Neuronal stem cell (in vitro differentiated cells): Measurements from ENCODE around the gene SLC2A4RG. TPM values are rescaled to one million over a fixed set of nuclear protein-coding genes. Genes with fewer than 3 reads are reported as not detected.
A peak's percentile ranks its signal among the peaks of the same experiment; 100 is the strongest.

Source experiments
- DNase-seq: peaks from one replicate; pipeline ENCODE4 v3.0.0-alpha.2; 2013; ENCODE audit warnings: low spot score
- H2AFZ ChIP-seq: one replicate; pipeline ENCODE4 v1.6.1; 2013; ENCODE audit warnings: mild to moderate bottlenecking, low read length, inconsistent platforms
- H2AK5ac ChIP-seq: 2 replicates; pipeline ENCODE4 v1.6.1; 2013; ENCODE audit warnings: low read depth, mild to moderate bottlenecking, inconsistent platforms, low read length, moderate library complexity, mixed read lengths
- H2BK120ac ChIP-seq: 2 replicates; pipeline ENCODE4 v1.6.1; 2013; ENCODE audit warnings: low read depth, mild to moderate bottlenecking, inconsistent platforms, low read length, moderate library complexity, mixed read lengths
- H2BK12ac ChIP-seq: one replicate; pipeline ENCODE4 v1.6.1; 2013; ENCODE audit warnings: low read length, inconsistent platforms
- H2BK15ac ChIP-seq: 2 replicates; pipeline ENCODE4 v1.6.1; 2013; ENCODE audit warnings: mild to moderate bottlenecking, low read length, inconsistent platforms, mixed read lengths
- H2BK5ac ChIP-seq: one replicate; pipeline ENCODE4 v1.6.1; 2013; ENCODE audit warnings: inconsistent platforms, mild to moderate bottlenecking, low read length, moderate library complexity
- H3K14ac ChIP-seq: one replicate; pipeline ENCODE4 v1.6.1; 2013; ENCODE audit warnings: low read length, inconsistent platforms
- H3K18ac ChIP-seq: 2 replicates; pipeline ENCODE4 v1.6.1; 2013; ENCODE audit warnings: low read length, inconsistent platforms
- H3K23ac ChIP-seq: 2 replicates; pipeline ENCODE4 v1.6.1; 2013; ENCODE audit warnings: low read depth, mild to moderate bottlenecking, mixed read lengths, low read length, inconsistent platforms; ENCODE audit not compliant: poor library complexity
- H3K27ac ChIP-seq: replicated peaks from 3 replicates; pipeline ENCODE4 v1.5.1; 2013; ENCODE audit warnings: low read length, inconsistent platforms
- H3K27me3 ChIP-seq, 3 experiments: 2 replicates each; pipeline ENCODE4 v1.6.1; 2013; ENCODE audit warnings: low read length in 3 of 3, mild to moderate bottlenecking in 2 of 3, inconsistent platforms in 1 of 3, low read depth in 1 of 3, mixed read lengths in 1 of 3, moderate library complexity in 1 of 3; ENCODE audit not compliant: control insufficient read depth in 3 of 3, insufficient read depth in 3 of 3
- H3K36me3 ChIP-seq, 2 donors: replicated peaks in 1 of 2; 2 replicates each; pipeline ENCODE4 v1.6.1; 2013; ENCODE audit warnings: low read length in 2 of 2; ENCODE audit not compliant: control insufficient read depth in 2 of 2, insufficient read depth in 2 of 2
- H3K4ac ChIP-seq: 2 replicates; pipeline ENCODE4 v1.6.1; 2013; ENCODE audit warnings: inconsistent platforms, mild to moderate bottlenecking, low read length, moderate library complexity
- H3K4me1 ChIP-seq, 2 donors: 1 replicate in 1 of 2; 2 replicates in 1 of 2; pipeline ENCODE4 v1.6.1; 2013; ENCODE audit warnings: low read length in 2 of 2, low read depth in 1 of 2; ENCODE audit not compliant: control insufficient read depth in 2 of 2, insufficient read depth in 1 of 2
- H3K4me2 ChIP-seq: one replicate; pipeline ENCODE4 v1.6.1; 2013; ENCODE audit warnings: mild to moderate bottlenecking, low read length, inconsistent platforms; ENCODE audit not compliant: insufficient read depth, poor library complexity, severe bottlenecking
- H3K4me3 ChIP-seq, 2 donors: 2 replicates each; pipeline ENCODE4 v1.5.1; 2013; ENCODE audit warnings: low read length in 2 of 2, mild to moderate bottlenecking in 2 of 2, inconsistent platforms in 1 of 2, moderate library complexity in 1 of 2
- H3K79me1 ChIP-seq: one replicate; pipeline ENCODE4 v1.6.1; 2013; ENCODE audit warnings: low read depth, mild to moderate bottlenecking, inconsistent platforms, low read length, moderate library complexity
- H3K9ac ChIP-seq: one replicate; pipeline ENCODE4 v1.6.1; 2013; ENCODE audit warnings: mild to moderate bottlenecking, low read depth, low read length, inconsistent platforms; ENCODE audit not compliant: poor library complexity
- H3K9me3 ChIP-seq, 2 donors: replicated peaks in 1 of 2; 2 replicates each; pipeline versions ENCODE3 to v1.6.1; 2013; ENCODE audit warnings: low read length in 2 of 2, mild to moderate bottlenecking in 2 of 2, inconsistent platforms in 1 of 2, low read depth in 1 of 2, mixed read lengths in 1 of 2, moderate library complexity in 1 of 2; ENCODE audit not compliant: control insufficient read depth in 2 of 2, insufficient read depth in 1 of 2
- H4K8ac ChIP-seq: one replicate; pipeline ENCODE4 v1.6.1; 2013; ENCODE audit warnings: low read depth, mild to moderate bottlenecking, inconsistent platforms, low read length, moderate library complexity
- H4K91ac ChIP-seq: one replicate; pipeline ENCODE4 v1.6.1; 2013; ENCODE audit warnings: low read length, low read depth, mild to moderate bottlenecking, inconsistent platforms; ENCODE audit not compliant: poor library complexity
- WGBS, 2 donors: extraction: QIAGEN DNeasy Blood & Tissue Kit; methylation state at CpG; one replicate each; pipeline ENCODE4 v1.1.7; 2013; ENCODE audit warnings: missing lambda C conversion rate in 2 of 2, mixed read lengths in 1 of 2; ENCODE audit not compliant: insufficient read length in 2 of 2, insufficient replicate concordance in 1 of 2; ENCODE audit errors: extremely low coverage in 2 of 2; 5-methylcytosine and 5-hydroxymethylcytosine counted together
- polyA plus RNA-seq, 2 experiments: library from polyadenylated mRNA; stranded (reverse); fragments of 200-250 nt; gene quantifications; one replicate each; pipeline ENCODE4 v1.2.3, GENCODE V29; 2013

SLC2A4RG gene, protein sequence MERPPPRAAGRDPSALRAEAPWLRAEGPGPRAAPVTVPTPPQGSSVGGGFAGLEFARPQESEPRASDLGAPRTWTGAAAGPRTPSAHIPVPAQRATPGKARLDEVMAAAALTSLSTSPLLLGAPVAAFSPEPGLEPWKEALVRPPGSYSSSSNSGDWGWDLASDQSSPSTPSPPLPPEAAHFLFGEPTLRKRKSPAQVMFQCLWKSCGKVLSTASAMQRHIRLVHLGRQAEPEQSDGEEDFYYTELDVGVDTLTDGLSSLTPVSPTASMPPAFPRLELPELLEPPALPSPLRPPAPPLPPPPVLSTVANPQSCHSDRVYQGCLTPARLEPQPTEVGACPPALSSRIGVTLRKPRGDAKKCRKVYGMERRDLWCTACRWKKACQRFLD
- 43.6 TPM for polyA plus RNA-seq (2013, experiment 1 of 2)
- 43.1 TPM for polyA plus RNA-seq (2013, experiment 2 of 2)

DNA sequence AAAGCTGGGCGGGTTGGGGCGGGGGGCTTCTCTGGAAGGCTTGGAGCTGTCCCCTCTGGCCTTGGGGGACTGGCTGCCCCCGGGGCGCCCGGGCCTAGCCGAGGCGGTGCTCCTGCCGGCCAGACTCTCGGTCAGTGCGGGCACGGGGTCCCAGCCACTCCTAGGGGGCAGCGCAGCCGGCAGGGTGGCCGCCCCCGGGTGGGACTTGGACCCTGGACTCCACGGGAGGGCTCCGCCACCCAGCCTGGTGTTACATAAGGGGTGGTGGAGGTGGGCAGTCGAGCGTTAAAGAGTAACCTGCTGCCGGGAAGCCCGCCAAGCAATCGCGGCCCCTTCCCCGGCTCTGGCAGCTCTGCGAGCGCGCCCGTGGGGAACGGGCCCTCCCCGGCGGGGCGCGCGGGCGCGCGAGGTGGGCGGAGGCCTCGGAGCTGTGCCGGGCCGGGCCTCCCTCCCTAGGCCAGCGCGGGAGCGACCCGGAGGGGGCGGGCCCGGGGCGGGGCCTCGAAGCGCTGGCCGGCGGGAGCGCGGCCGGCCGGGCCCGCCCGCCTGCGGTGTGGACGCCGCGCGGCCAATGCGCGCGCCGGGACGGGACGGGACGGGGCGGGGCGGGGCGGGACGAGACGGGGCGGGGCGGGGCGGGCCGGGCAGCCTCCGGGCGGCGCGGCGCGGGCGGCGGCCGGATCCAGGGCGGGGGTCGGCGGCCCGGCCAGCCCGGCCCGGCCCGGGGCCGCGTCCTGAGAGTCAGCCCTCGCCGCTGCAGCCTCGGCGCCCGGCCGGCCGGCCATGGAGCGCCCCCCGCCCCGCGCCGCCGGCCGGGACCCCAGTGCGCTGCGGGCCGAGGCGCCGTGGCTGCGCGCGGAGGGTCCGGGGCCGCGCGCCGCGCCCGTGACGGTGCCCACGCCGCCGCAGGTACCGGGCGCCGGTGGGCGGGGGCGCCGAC, at the start of gene SLC2A4RG:
Gene SLC2A4RG, plus strand, starts transcription at position 647 of the 940 bp plus-strand sequence. Its CDS starts 137 bp downstream, at position 784.
- Histone ChIP-seq H3K4me3 (peak within 1 kb of the TSS; percentile 69 to 89), H3K14ac (no peak within 1 kb of the TSS), H2AFZ (peak within 1 kb of the TSS; percentile 91), H2BK15ac (peak within 1 kb of the TSS; percentile 81), H3K4me1 (peaks cover 10 to 20% of the 10 kb centered on the region in 2 donors), H4K8ac (peak within 1 kb of the TSS; percentile 43), H2BK5ac (peak within 1 kb of the TSS; percentile 98), H3K4me2 (peak within 1 kb of the TSS; percentile 97), H3K18ac (peak within 1 kb of the TSS; percentile 97), H3K23ac (peak within 1 kb of the TSS; percentile 85), H2AK5ac (peak within 1 kb of the TSS; percentile 100), H3K4ac (no peak within 1 kb of the TSS), H3K79me1 (peaks cover 16% of the 10 kb centered on the region), H3K27ac (peak within 1 kb of the TSS; percentile 94), H3K9me3 (no peaks in the 10 kb centered on the region), H3K36me3 (peaks cover 24 to 57% of the 10 kb centered on the region in 2 donors), H3K9ac (peak within 1 kb of the TSS; percentile 97), H3K27me3 (no peaks in the 10 kb centered on the region), H2BK12ac (peak within 1 kb of the TSS; percentile 90), H4K91ac (no peak within 1 kb of the TSS), H2BK120ac (peak within 1 kb of the TSS; percentile 8)
- WGBS, 2 donors: no CpG with 5 or more reads among the region's 136 CpGs
- DNase-seq: peak; percentile 79

GRCh38 chr20:63690003-63690897, 49.3 kb upstream of the SLC2A4RG start:
- no peak overlapping the region for H3K9ac ChIP-seq
- no CpG with 5 or more reads among the region's 40 CpGs for WGBS, 2 donors
- H4K91ac ChIP-seq: no peak overlapping the region
- no peak for DNase-seq
- no peak overlapping the region for H3K27ac ChIP-seq
- H2BK120ac ChIP-seq: no peak overlapping the region
- no peak overlapping the region for H4K8ac ChIP-seq
- H3K9me3 ChIP-seq: peaks cover 0 to 3% of the 10 kb centered on the region in 2 donors
- no peaks in the 10 kb centered on the region for H3K27me3 ChIP-seq
- H3K18ac ChIP-seq: peak overlapping the region; percentile 38
- no peak overlapping the region for H3K4ac ChIP-seq
- peak overlapping the region; percentile 11 for H3K4me2 ChIP-seq
- no peak overlapping the region for H2AFZ ChIP-seq
- peak overlapping the region; percentile 75 for H2BK15ac ChIP-seq
- no peak overlapping the region for H3K14ac ChIP-seq
- peaks cover 12 to 17% of the 10 kb centered on the region in 2 donors for H3K4me1 ChIP-seq
- no peaks in the 10 kb centered on the region for H3K79me1 ChIP-seq
- peak overlapping the region; percentile 31 for H3K23ac ChIP-seq
- no peak overlapping the region for H3K4me3 ChIP-seq
- peak overlapping the region; percentile 70 for H2AK5ac ChIP-seq
- H2BK12ac ChIP-seq: no peak overlapping the region
- no peak overlapping the region for H2BK5ac ChIP-seq
- peaks cover 0 to 22% of the 10 kb centered on the region in 2 donors for H3K36me3 ChIP-seq

GRCh38 chr20:63690898-63691710, 48.5 kb upstream of the SLC2A4RG start:
- DNase-seq: no peak
- Histone ChIP-seq H2AFZ (no peak overlapping the region), H3K9ac (no peak overlapping the region), H3K27me3 (no peaks in the 10 kb centered on the region), H3K9me3 (peaks cover 0 to 3% of the 10 kb centered on the region in 2 donors), H4K8ac (no peak overlapping the region), H3K27ac (no peak overlapping the region), H2BK5ac (no peak overlapping the region), H2BK120ac (no peak overlapping the region), H2BK15ac (no peak overlapping the region), H3K23ac (peak overlapping the region; percentile 3), H3K18ac (peak overlapping the region; percentile 2), H4K91ac (no peak overlapping the region), H3K79me1 (no peaks in the 10 kb centered on the region), H2AK5ac (no peak overlapping the region), H3K4me1 (peaks cover 11 to 14% of the 10 kb centered on the region in 2 donors), H3K14ac (no peak overlapping the region), H3K4me2 (no peak overlapping the region), H3K36me3 (peaks cover 0 to 30% of the 10 kb centered on the region in 2 donors), H3K4me3 (no peak overlapping the region), H3K4ac (no peak overlapping the region), H2BK12ac (no peak overlapping the region)
- no CpG with 5 or more reads among the region's 24 CpGs for WGBS, 2 donors
